IMR-90 (cell line): ENCODE results near the gene GJB4. TPM values are rescaled to one million over a fixed set of nuclear protein-coding genes. Genes with fewer than 3 reads are reported as not detected.

ENCODE experiments used
- ATAC-seq: fragments of 200-7000 bp; cut with Tn5 transposase; 2 replicates; pipeline ENCODE4 v1.9.1; 2020; ENCODE audit warnings: low read depth, mild to moderate bottlenecking, moderate library complexity
- BruUV-seq: library from RNA; stranded (reverse); fragments of 400-500 nt; replicated peaks from 2 replicates; lab custom pipeline; 2021; lab: Mats Ljungman, UMichigan
- CTCF ChIA-PET: fragments of 300-600 bp; formaldehyde crosslinking; extraction: SDS; loops from one replicate; lab custom pipeline; 2021; ENCODE audit warnings: antibody characterized with exemption; lab: Yijun Ruan, JAX
- POLR2A ChIA-PET: fragments of 300-600 bp; sonication (Branson Sonifier 250); formaldehyde crosslinking; loops from one replicate; lab custom pipeline; 2022; ENCODE audit warnings: antibody characterized with exemption; ENCODE audit not compliant: unreplicated experiment; lab: Charles Lee
- DNase-seq: peaks from one replicate; pipeline ENCODE4 v3.0.0; 2013
- H2AFZ ChIP-seq: replicated peaks from 2 replicates; pipeline ENCODE3; 2013; ENCODE audit warnings: low read length, mild to moderate bottlenecking; ENCODE audit not compliant: poor library complexity
- H2AK5ac ChIP-seq: 2 replicates; pipeline ENCODE4 v1.6.1; 2013; ENCODE audit warnings: low read depth, low read length, inconsistent platforms
- H2AK9ac ChIP-seq: replicated peaks from 2 replicates; pipeline ENCODE3; 2013; ENCODE audit warnings: mild to moderate bottlenecking, low read depth, low read length, moderate library complexity; ENCODE audit not compliant: poor library complexity
- H2BK120ac ChIP-seq: 2 replicates; pipeline ENCODE4 v1.6.1; 2013; ENCODE audit warnings: low read depth, low read length, inconsistent platforms
- H2BK15ac ChIP-seq: 3 replicates; pipeline ENCODE4 v1.6.1; 2013; ENCODE audit warnings: low read depth, low read length, inconsistent platforms
- H2BK20ac ChIP-seq: 2 replicates; pipeline ENCODE4 v1.6.1; 2013; ENCODE audit warnings: low read depth, mild to moderate bottlenecking, inconsistent platforms, low read length, moderate library complexity
- H2BK5ac ChIP-seq: 2 replicates; pipeline ENCODE4 v1.6.1; 2013; ENCODE audit warnings: mild to moderate bottlenecking, low read depth, low read length, inconsistent platforms; ENCODE audit not compliant: poor library complexity, severe bottlenecking
- H3K14ac ChIP-seq: replicated peaks from 2 replicates; pipeline ENCODE4 v1.6.1; 2013; ENCODE audit warnings: low read depth, low read length, inconsistent platforms
- H3K18ac ChIP-seq: 2 replicates; pipeline ENCODE4 v1.6.1; 2013; ENCODE audit warnings: low read depth, low read length, control low read depth
- H3K23ac ChIP-seq: 2 replicates; pipeline ENCODE4 v1.6.1; 2013; ENCODE audit warnings: low read depth, low read length, inconsistent platforms
- H3K27ac ChIP-seq: 2 replicates; pipeline ENCODE4 v1.5.1; 2013; ENCODE audit warnings: mild to moderate bottlenecking, control low read depth, low read length; ENCODE audit not compliant: insufficient read depth
- H3K27me3 ChIP-seq: 2 replicates; pipeline ENCODE4 v1.6.1; 2013; ENCODE audit warnings: low read length; ENCODE audit not compliant: control insufficient read depth, insufficient read depth
- H3K36me3 ChIP-seq: 2 replicates; pipeline ENCODE4 v1.6.1; 2013; ENCODE audit warnings: low read length, mixed read lengths; ENCODE audit not compliant: control insufficient read depth, insufficient read depth
- H3K4ac ChIP-seq: 2 replicates; pipeline ENCODE4 v1.6.1; 2013; ENCODE audit warnings: low read depth, low read length, inconsistent platforms
- H3K4me1 ChIP-seq: 2 replicates; pipeline ENCODE4 v1.6.1; 2013; ENCODE audit warnings: low read length, mixed read lengths; ENCODE audit not compliant: control insufficient read depth, insufficient read depth
- H3K4me2 ChIP-seq: 2 replicates; pipeline ENCODE4 v1.6.1; 2013; ENCODE audit warnings: low read depth, mild to moderate bottlenecking, control low read depth, low read length, moderate library complexity
- H3K4me3 ChIP-seq: 2 replicates; pipeline ENCODE4 v1.5.1; 2013; ENCODE audit warnings: low read depth, mild to moderate bottlenecking, control low read depth, low read length, moderate library complexity; ENCODE audit not compliant: insufficient read depth
- H3K56ac ChIP-seq: 2 replicates; pipeline ENCODE4 v1.6.1; 2013; ENCODE audit warnings: low read length, inconsistent platforms; ENCODE audit not compliant: insufficient read depth; ENCODE audit errors: extremely low read depth
- H3K79me1 ChIP-seq, 2 experiments: 2 replicates each; pipeline ENCODE4 v1.6.1; 2013; ENCODE audit warnings: low read length in 2 of 2, inconsistent platforms in 1 of 2, low read depth in 1 of 2
- H3K9ac ChIP-seq: 2 replicates; pipeline ENCODE4 v1.6.1; 2013; ENCODE audit warnings: low read depth, low read length, control low read depth
- H3K9me1 ChIP-seq: 2 replicates; pipeline ENCODE4 v1.6.1; 2013; ENCODE audit warnings: low read length, inconsistent platforms; ENCODE audit not compliant: insufficient read depth
- H3K9me3 ChIP-seq: 2 replicates; pipeline ENCODE4 v1.6.1; 2013; ENCODE audit warnings: low read length; ENCODE audit not compliant: control insufficient read depth, insufficient read depth
- H4K20me1 ChIP-seq: 2 replicates; pipeline ENCODE4 v1.6.1; 2013; ENCODE audit warnings: low read length, inconsistent platforms; ENCODE audit not compliant: insufficient read depth
- H4K5ac ChIP-seq: 2 replicates; pipeline ENCODE4 v1.6.1; 2013; ENCODE audit warnings: mild to moderate bottlenecking, low read depth, low read length, control low read depth
- H4K8ac ChIP-seq, 2 experiments: 2 replicates each; pipeline ENCODE4 v1.6.1; 2013; ENCODE audit warnings: low read depth in 2 of 2, low read length in 2 of 2, control low read depth in 1 of 2, inconsistent platforms in 1 of 2
- H4K91ac ChIP-seq: 2 replicates; pipeline ENCODE4 v1.6.1; 2013; ENCODE audit warnings: low read depth, low read length, inconsistent platforms; ENCODE audit not compliant: insufficient read depth
- BHLHE40 ChIP-seq: fragments of 150-350 bp; IDR thresholded peaks from 2 replicates; pipeline ENCODE4 v1.6.1; 2016; ENCODE audit warnings: mild to moderate bottlenecking, low read depth, low read length
- CEBPB ChIP-seq: IDR thresholded peaks from 2 replicates; pipeline ENCODE4 v1.6.1; 2012; ENCODE audit warnings: low read depth, low read length, improper control_type of control experiment
- CHD1 ChIP-seq: IDR thresholded peaks from 2 replicates; pipeline ENCODE4 v1.6.1; 2012; ENCODE audit warnings: low read depth, low read length, improper control_type of control experiment
- CTCF ChIP-seq: conservative IDR thresholded peaks from 2 replicates; pipeline ENCODE4 v1.5.1; 2012; ENCODE audit warnings: mild to moderate bottlenecking, low read depth, low read length, improper control_type of control experiment
- FOS ChIP-seq: fragments of 150-350 bp; IDR thresholded peaks from 2 replicates; pipeline ENCODE4 v1.6.1; 2016; ENCODE audit warnings: low read depth, low read length
- MAFK ChIP-seq: IDR thresholded peaks from 2 replicates; pipeline ENCODE4 v1.6.1; 2012; ENCODE audit warnings: low read depth, low read length, improper control_type of control experiment
- MAZ ChIP-seq: IDR thresholded peaks from 2 replicates; pipeline ENCODE4 v1.6.1; 2012; ENCODE audit warnings: low read depth, mild to moderate bottlenecking, low read length, improper control_type of control experiment, moderate library complexity, borderline replicate concordance
- MXI1 ChIP-seq: IDR thresholded peaks from 2 replicates; pipeline ENCODE4 v1.6.1; 2012; ENCODE audit warnings: low read depth, mild to moderate bottlenecking, low read length, moderate library complexity, borderline replicate concordance
- NFE2L2 ChIP-seq: fragments of 150-350 bp; IDR thresholded peaks from 2 replicates; pipeline ENCODE4 v1.6.1; 2016; ENCODE audit warnings: low read depth, mild to moderate bottlenecking, low read length
- POLR2A ChIP-seq: IDR thresholded peaks from 2 replicates; pipeline ENCODE4 v1.6.1; 2012; ENCODE audit warnings: mild to moderate bottlenecking, low read depth, low read length
- RAD21 ChIP-seq: IDR thresholded peaks from 2 replicates; pipeline ENCODE4 v1.6.1; 2012; ENCODE audit warnings: low read length, improper control_type of control experiment
- RCOR1 ChIP-seq: IDR thresholded peaks from 2 replicates; pipeline ENCODE4 v1.6.1; 2012; ENCODE audit warnings: mild to moderate bottlenecking, low read length, improper control_type of control experiment; ENCODE audit not compliant: insufficient replicate concordance
- RFX5 ChIP-seq: IDR thresholded peaks from 2 replicates; pipeline ENCODE4 v1.8.0; 2012; ENCODE audit warnings: low read depth, mild to moderate bottlenecking, low read length, moderate library complexity
- SMC3 ChIP-seq: fragments of 150-350 bp; IDR thresholded peaks from 2 replicates; pipeline ENCODE4 v1.6.1; 2016; ENCODE audit warnings: low read depth, mild to moderate bottlenecking, antibody characterized with exemption, low read length, moderate library complexity
- WGBS, 2 experiments: methylation state at CpG; one replicate each; pipeline versions ENCODE4 v1.1.5 to v1.1.7; 2013; ENCODE audit warnings: missing lambda C conversion rate in 2 of 2; ENCODE audit not compliant: insufficient read length in 1 of 2; ENCODE audit errors: extremely low coverage in 2 of 2; 5-methylcytosine and 5-hydroxymethylcytosine counted together
- dilution Hi-C: fragments of 300-500 bp; cut with HindIII; formaldehyde crosslinking; loops from one replicate; pipeline ENCODE4 v1.14.3; 2018; ENCODE audit warnings: low sequenced_read_pairs; ENCODE audit not compliant: unreplicated experiment
- in situ Hi-C: fragments of 300-500 bp; cut with MboI; formaldehyde crosslinking; loops from 3 replicates; pipeline ENCODE4 v1.14.3; 2019; ENCODE audit warnings: low sequenced_read_pairs, inconsistent platforms, mixed read lengths
- intact Hi-C: fragments of 100-400 bp; cut with micrococcal nuclease; formaldehyde crosslinking; loops from 2 replicates; pipeline ENCODE4 v1.10.0; 2022
- polyA plus RNA-seq, 3 experiments: library from polyadenylated mRNA; depleted of rRNA; stranded (reverse); fragments of >200 nt; gene quantifications; 2 replicates each; pipeline ENCODE4 v1.2.3, GENCODE V29; 2012; ENCODE audit warnings: low replicate concordance in 1 of 3
- total RNA-seq: library from RNA; depleted of rRNA; stranded (reverse); fragments of >200 nt; gene quantifications from 2 replicates; pipeline ENCODE4 v1.2.3, GENCODE V29; 2012
- TF ChIP-seq, protein P1 (sequence below): fragments of 150-350 bp; IDR thresholded peaks from 2 replicates; pipeline ENCODE4 v1.6.1; 2017; ENCODE audit warnings: mild to moderate bottlenecking, antibody characterized with exemption, low read length, low read depth
- TF ChIP-seq, protein P2 (sequence below): fragments of 150-350 bp; IDR thresholded peaks from 2 replicates; pipeline ENCODE4 v1.6.1; 2016; ENCODE audit warnings: low read depth, mild to moderate bottlenecking, low read length, moderate library complexity, borderline replicate concordance

Gene GJB4
- total and polyA plus RNA-seq, 2 of the 4 experiments (the other 2 are of a cell fraction) = not detected

DNA sequence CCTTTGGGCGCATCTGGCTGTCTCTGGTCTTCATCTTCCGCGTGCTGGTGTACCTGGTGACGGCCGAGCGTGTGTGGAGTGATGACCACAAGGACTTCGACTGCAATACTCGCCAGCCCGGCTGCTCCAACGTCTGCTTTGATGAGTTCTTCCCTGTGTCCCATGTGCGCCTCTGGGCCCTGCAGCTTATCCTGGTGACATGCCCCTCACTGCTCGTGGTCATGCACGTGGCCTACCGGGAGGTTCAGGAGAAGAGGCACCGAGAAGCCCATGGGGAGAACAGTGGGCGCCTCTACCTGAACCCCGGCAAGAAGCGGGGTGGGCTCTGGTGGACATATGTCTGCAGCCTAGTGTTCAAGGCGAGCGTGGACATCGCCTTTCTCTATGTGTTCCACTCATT lies 2.2 kb upstream of the GJB4 start:
- Histone ChIP-seq H3K36me3 (no peaks in the 10 kb centered on the region), H2BK5ac (no peak overlapping the region), H3K4me3 (no peak overlapping the region), H3K27ac (no peak overlapping the region), H2BK120ac (no peak overlapping the region), H2BK20ac (no peak overlapping the region), H4K5ac (no peak overlapping the region), H3K56ac (no peak overlapping the region), H3K79me1 (no peaks in the 10 kb centered on the region), H2BK15ac (no peak overlapping the region), H3K23ac (no peak overlapping the region), H2AK5ac (no peak overlapping the region), H3K9me3 (no peaks in the 10 kb centered on the region), H4K20me1 (no peaks in the 10 kb centered on the region), H3K4ac (no peak overlapping the region), H2AK9ac (no peak overlapping the region), H3K4me2 (no peak overlapping the region), H3K9ac (no peak overlapping the region), H3K27me3 (no peaks in the 10 kb centered on the region; the same call in 1 of the 2 replicates), H3K14ac (no peak overlapping the region), H4K91ac (no peak overlapping the region), H2AFZ (no peak overlapping the region), H3K9me1 (no peaks in the 10 kb centered on the region), H3K18ac (no peak overlapping the region), H3K4me1 (no peaks in the 10 kb centered on the region), H4K8ac (no peak overlapping the region)
- BruUV-seq = no TSS peak
- intact Hi-C loops = no loop called here
- DNase-seq = no peak
- ATAC-seq = no peak
- TF ChIP-seq CHD1 = no peak
- TF ChIP-seq, protein P1, sequence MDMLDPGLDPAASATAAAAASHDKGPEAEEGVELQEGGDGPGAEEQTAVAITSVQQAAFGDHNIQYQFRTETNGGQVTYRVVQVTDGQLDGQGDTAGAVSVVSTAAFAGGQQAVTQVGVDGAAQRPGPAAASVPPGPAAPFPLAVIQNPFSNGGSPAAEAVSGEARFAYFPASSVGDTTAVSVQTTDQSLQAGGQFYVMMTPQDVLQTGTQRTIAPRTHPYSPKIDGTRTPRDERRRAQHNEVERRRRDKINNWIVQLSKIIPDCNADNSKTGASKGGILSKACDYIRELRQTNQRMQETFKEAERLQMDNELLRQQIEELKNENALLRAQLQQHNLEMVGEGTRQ = no peak
- TF ChIP-seq RAD21 = no peak
- TF ChIP-seq RFX5 = no peak
- TF ChIP-seq NFE2L2 = no peak
- TF ChIP-seq CEBPB = no peak
- no peak for TF ChIP-seq SMC3
- no peak for TF ChIP-seq FOS
- no peak for TF ChIP-seq MAZ
- no peak for TF ChIP-seq RCOR1
- TF ChIP-seq BHLHE40 = no peak
- TF ChIP-seq MAFK = no peak
- no peak for TF ChIP-seq MXI1
- TF ChIP-seq, protein P2, sequence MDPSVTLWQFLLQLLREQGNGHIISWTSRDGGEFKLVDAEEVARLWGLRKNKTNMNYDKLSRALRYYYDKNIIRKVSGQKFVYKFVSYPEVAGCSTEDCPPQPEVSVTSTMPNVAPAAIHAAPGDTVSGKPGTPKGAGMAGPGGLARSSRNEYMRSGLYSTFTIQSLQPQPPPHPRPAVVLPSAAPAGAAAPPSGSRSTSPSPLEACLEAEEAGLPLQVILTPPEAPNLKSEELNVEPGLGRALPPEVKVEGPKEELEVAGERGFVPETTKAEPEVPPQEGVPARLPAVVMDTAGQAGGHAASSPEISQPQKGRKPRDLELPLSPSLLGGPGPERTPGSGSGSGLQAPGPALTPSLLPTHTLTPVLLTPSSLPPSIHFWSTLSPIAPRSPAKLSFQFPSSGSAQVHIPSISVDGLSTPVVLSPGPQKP = no peak
- TF ChIP-seq POLR2A = no peak
- no peak for TF ChIP-seq CTCF
- ChIA-PET POLR2A (no interaction called here), CTCF (no interaction called here)
- dilution Hi-C loops = no loop called here
- in situ Hi-C loops = no loop called here
- 72% methylated on average over 13 of the region's 21 CpGs; no CpG with 5 or more reads in 1 of the 2 experiments for WGBS, 2 experiments
